GM12892 (cell line): ENCODE data around the gene ATP2A3.

Source experiments
- POLR2A ChIP-seq: IDR thresholded peaks from 2 replicates; pipeline ENCODE4 v1.6.1; 2011; ENCODE audit warnings: low read depth, low read length, control low read depth
- POLR2AphosphoS5 ChIP-seq: IDR thresholded peaks from 2 replicates; pipeline ENCODE4 v1.6.1; 2011; ENCODE audit warnings: low read depth, low read length, control low read depth
- TAF1 ChIP-seq: IDR thresholded peaks from 2 replicates; pipeline ENCODE4 v1.6.1; 2011; ENCODE audit warnings: low read depth, mild to moderate bottlenecking, control low read depth, low read length, borderline replicate concordance

GRCh38 chr17:3988297-3989040 is 24.2 kb upstream of the ATP2A3 start:
- TF ChIP-seq POLR2AphosphoS5 (no peak), TAF1 (no peak), POLR2A (no peak)
